Fibroblast of skin of scalp (primary cell): ENCODE measurements around the gene SCN11A.
"Not testable (repeated sequence)": the region's sequence is repeated elsewhere in the genome, so short reads cannot be mapped to it uniquely, and the experiment has no call there.

Source experiments
- DNase-seq: peaks from one replicate; pipeline ENCODE4 v3.0.0-alpha.2; 2013

Gene SCN11A

GRCh38 chr3:39065197-39065596 is 13.5 kb upstream of the SCN11A start:
- peak; percentile 42 for DNase-seq

GRCh38 chr3:39064646-39065045 is 12.9 kb upstream of the SCN11A start:
- DNase-seq, result peak; percentile 66

- no peak for DNase-seq
Measured at GRCh38 chr3:39063143-39063542, 11.4 kb upstream of the SCN11A start.

- no peak for DNase-seq
Measured at GRCh38 chr3:39062180-39062579, 10.4 kb upstream of the SCN11A start.

- DNase-seq, result not testable (repeated sequence)
Measured at GRCh38 chr3:39061228-39061627, 9.5 kb upstream of the SCN11A start.

GRCh38 chr3:39056151-39056550 is 4.4 kb upstream of the SCN11A start:
- no peak for DNase-seq

- no peak for DNase-seq
Measured at GRCh38 chr3:39053696-39054095, 2.0 kb upstream of the SCN11A start.

- no peak for DNase-seq
Measured at GRCh38 chr3:39052583-39052982, 839 bp upstream of the SCN11A start.

- DNase-seq, result no peak
Measured at GRCh38 chr3:39050029-39050428, 1.7 kb downstream of the SCN11A start.

- peak; percentile 91 for DNase-seq
Measured at GRCh38 chr3:39038165-39038564, 13.6 kb downstream of the SCN11A start.

- DNase-seq, result no peak
Measured at GRCh38 chr3:39029556-39029955, 22.2 kb downstream of the SCN11A start.

GRCh38 chr3:39028546-39028945 is 23.2 kb downstream of the SCN11A start:
- no peak for DNase-seq

GRCh38 chr3:39025222-39025970 is 26.3 kb downstream of the SCN11A start:
- DNase-seq, result no peak

GRCh38 chr3:39024497-39024896 is 27.2 kb downstream of the SCN11A start:
- DNase-seq, result no peak

- no peak for DNase-seq
Measured at GRCh38 chr3:39022286-39022630, 29.5 kb downstream of the SCN11A start.

GRCh38 chr3:39021465-39022285 is 30.1 kb downstream of the SCN11A start:
- DNase-seq, result no peak

GRCh38 chr3:39021029-39021428 is 30.7 kb downstream of the SCN11A start:
- DNase-seq, result no peak

GRCh38 chr3:39019299-39019698 is 32.4 kb downstream of the SCN11A start:
- no peak for DNase-seq

GRCh38 chr3:39015418-39015817 is 36.3 kb downstream of the SCN11A start:
- no peak for DNase-seq

GRCh38 chr3:39013921-39014509 is 37.7 kb downstream of the SCN11A start:
- no peak for DNase-seq

- peak; percentile 29 for DNase-seq
Measured at GRCh38 chr3:39013289-39013688, 38.5 kb downstream of the SCN11A start.

- DNase-seq, result no peak
Measured at GRCh38 chr3:39011191-39011736, 40.5 kb downstream of the SCN11A start.

GRCh38 chr3:39005295-39005694 is 46.4 kb downstream of the SCN11A start:
- no peak for DNase-seq
